GM21515 (cell line): ENCODE measurements around the gene PAX2.

Source experiments
- ATAC-seq: cut with Tn5 transposase; IDR thresholded peaks from one replicate; pipeline ENCODE4 v1.9.1; 2021; ENCODE audit not compliant: unreplicated experiment

The PAX2 gene

GRCh38 chr10:100784126-100784525, 38.7 kb downstream of the PAX2 start:
- no peak for ATAC-seq

GRCh38 chr10:100786591-100786990, 41.2 kb downstream of the PAX2 start:
- ATAC-seq: no peak

GRCh38 chr10:100788002-100788903, 42.9 kb downstream of the PAX2 start:
- ATAC-seq: no peak

GRCh38 chr10:100790761-100791208, 45.4 kb downstream of the PAX2 start:
- no peak for ATAC-seq

- ATAC-seq: no peak
Observed at GRCh38 chr10:100791369-100792058, 46.1 kb downstream of the PAX2 start.

GRCh38 chr10:100792574-100792973, 47.2 kb downstream of the PAX2 start:
- ATAC-seq: no peak

- no peak for ATAC-seq
Observed at GRCh38 chr10:100793055-100793454, 47.7 kb downstream of the PAX2 start.

GRCh38 chr10:100799881-100800280, 54.5 kb downstream of the PAX2 start:
- ATAC-seq: no peak

- no peak for ATAC-seq
Observed at GRCh38 chr10:100800931-100801330, 55.5 kb downstream of the PAX2 start.

- ATAC-seq: no peak
Observed at GRCh38 chr10:100802196-100802595, 56.8 kb downstream of the PAX2 start.

- no peak for ATAC-seq
Observed at GRCh38 chr10:100802607-100803006, 57.2 kb downstream of the PAX2 start.

- no peak for ATAC-seq
Observed at GRCh38 chr10:100803492-100803891, 58.1 kb downstream of the PAX2 start.

GRCh38 chr10:100803908-100804307, 58.5 kb downstream of the PAX2 start:
- no peak for ATAC-seq

GRCh38 chr10:100805543-100806355, 60.4 kb downstream of the PAX2 start:
- ATAC-seq: no peak

- ATAC-seq: no peak
Observed at GRCh38 chr10:100806356-100806645, 60.9 kb downstream of the PAX2 start.

- no peak for ATAC-seq
Observed at GRCh38 chr10:100807241-100807951, 62.0 kb downstream of the PAX2 start.

GRCh38 chr10:100808876-100809275, 63.5 kb downstream of the PAX2 start:
- no peak for ATAC-seq

GRCh38 chr10:100810091-100810834, 64.9 kb downstream of the PAX2 start:
- ATAC-seq: no peak

- no peak for ATAC-seq
Observed at GRCh38 chr10:100810835-100811116, 65.4 kb downstream of the PAX2 start.

- ATAC-seq: no peak
Observed at GRCh38 chr10:100811261-100811660, 65.9 kb downstream of the PAX2 start.
